CD4-positive, alpha-beta T cell treated with Interleukin-12 subunit alpha and Interleukin-12 subunit beta, for 1 hour (primary cell): ENCODE results near the gene KLK7.

Source experiments
- DNase-seq: peaks from one replicate; pipeline ENCODE4 v3.0.0-alpha.2; 2020

Gene KLK7

DNA sequence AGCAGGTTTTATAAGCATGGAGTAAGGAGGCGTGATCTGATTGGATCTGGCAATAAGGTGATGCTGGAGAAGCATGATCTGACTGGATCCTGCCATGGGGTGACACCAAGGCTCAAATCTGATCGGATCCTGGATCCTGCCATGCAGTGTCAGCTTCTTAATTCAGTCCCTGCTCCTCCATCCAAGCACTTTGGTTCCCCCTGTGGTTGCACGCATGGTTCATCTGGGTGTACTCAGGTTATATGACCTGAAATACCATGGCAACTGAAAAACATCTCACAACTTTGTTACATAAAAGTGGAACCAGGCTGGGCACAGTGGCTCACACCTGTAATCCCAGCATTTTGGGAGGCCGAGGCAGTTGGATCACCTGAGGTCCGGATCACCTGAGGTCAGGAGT lies 54.9 kb downstream of the KLK7 start:
- no peak for DNase-seq
